Activated gamma-delta T cell treated with anti-CD3 and anti-CD28 coated beads, Interleukin-2, amount 50 U/mL, for 16 hours (primary cell): ENCODE results near the gene DYRK1B.
"Not testable (repeated sequence)": the region's sequence is repeated elsewhere in the genome, so short reads cannot be mapped to it uniquely, and the experiment has no call there.

Experiments used
- DNase-seq: peaks from one replicate; pipeline ENCODE4 v3.0.0-alpha.2; 2020; ENCODE audit warnings: low read depth

Gene DYRK1B

DNA sequence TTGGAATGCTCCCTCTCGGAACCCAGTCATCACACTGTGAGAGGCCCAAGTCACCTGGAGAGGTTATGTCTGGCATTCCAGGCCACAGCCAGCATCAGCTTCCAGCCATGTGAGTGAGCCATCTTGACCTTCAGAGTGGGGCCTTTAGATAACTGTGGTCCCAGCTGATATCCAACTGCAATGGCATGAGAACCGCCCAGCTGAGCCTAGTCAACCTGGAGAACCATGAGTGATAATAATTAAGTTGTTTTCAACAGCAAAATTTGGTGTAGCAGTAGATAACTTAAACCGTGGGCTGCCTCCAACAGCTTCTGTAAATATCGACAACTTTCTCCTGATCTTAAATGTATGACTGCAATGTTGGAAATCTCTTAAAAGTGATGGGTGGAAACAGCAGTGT lies 24.6 kb downstream of the DYRK1B start:
- no peak for DNase-seq

- not testable (repeated sequence) for DNase-seq
Observed at GRCh38 chr19:39808688-39809087, 25.3 kb downstream of the DYRK1B start.

DNA sequence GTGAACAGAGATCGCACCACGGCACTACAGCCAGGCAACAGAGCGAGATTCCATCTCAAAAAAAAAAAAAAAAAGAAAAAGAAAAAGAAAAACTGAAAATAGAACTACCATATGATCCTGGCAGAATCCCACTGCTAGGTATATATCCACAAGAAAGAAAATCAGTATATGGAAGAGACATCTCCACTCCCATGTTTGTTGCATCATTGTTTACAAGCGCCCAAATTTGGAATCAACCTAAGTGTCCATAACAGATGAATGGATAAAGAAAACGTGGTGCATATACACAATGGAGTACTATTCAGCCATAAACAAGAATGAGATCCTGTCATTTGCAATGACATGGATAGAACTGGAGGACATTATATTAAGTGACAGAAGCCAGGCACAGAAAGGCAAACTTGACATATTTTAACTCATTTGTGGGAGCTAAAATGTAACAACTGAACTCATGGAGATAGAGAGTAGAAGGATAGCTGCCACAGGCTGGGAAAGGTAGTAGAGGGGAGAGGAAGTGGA lies 26.1 kb downstream of the DYRK1B start:
- no peak for DNase-seq

GRCh38 chr19:39805104-39805503 lies 28.9 kb downstream of the DYRK1B start:
- no peak for DNase-seq

DNA sequence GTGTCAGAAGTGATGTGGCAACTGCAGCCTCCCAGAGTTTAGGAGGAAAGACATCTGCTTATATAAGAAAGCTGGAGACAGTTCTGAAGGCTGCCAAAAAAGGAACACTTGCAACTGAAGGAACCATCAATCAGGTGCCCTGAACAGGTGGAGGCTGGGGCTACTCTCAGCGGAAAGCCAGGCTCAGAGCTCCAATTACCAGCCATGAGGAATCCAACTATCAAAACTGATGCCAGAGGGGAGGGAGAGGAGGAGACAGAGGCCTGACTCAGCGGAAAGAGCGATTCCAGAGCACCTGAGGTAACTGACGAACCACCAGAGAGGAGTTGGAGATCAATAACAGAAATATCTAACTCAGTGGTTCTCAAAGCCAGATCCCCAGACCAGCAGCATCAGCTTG lies 31.0 kb downstream of the DYRK1B start:
- DNase-seq = no peak

- no peak for DNase-seq
Observed at GRCh38 chr19:39797083-39797482, 36.9 kb downstream of the DYRK1B start.

- no peak for DNase-seq
Observed at GRCh38 chr19:39796000-39796498, 37.9 kb downstream of the DYRK1B start.

DNA sequence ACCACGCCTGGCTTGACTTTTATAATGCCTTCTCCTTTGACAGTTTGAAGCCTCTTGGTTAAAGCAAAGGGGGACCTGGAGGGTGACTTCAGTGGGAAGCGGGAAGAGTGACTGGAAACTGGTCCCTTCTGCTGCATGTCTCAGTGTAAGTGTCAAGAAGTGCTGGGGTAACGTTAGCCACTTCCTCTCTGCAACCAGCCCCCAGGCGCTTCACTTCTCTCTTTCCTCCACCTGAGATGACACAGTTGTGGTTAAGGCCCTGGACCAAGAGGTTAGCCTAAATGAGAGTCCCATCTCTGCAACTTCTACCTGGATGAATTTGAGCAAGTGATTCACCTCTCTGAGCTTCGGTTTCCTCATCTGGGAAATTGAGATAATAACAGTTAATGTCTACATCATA lies 39.0 kb downstream of the DYRK1B start:
- DNase-seq = no peak

DNA sequence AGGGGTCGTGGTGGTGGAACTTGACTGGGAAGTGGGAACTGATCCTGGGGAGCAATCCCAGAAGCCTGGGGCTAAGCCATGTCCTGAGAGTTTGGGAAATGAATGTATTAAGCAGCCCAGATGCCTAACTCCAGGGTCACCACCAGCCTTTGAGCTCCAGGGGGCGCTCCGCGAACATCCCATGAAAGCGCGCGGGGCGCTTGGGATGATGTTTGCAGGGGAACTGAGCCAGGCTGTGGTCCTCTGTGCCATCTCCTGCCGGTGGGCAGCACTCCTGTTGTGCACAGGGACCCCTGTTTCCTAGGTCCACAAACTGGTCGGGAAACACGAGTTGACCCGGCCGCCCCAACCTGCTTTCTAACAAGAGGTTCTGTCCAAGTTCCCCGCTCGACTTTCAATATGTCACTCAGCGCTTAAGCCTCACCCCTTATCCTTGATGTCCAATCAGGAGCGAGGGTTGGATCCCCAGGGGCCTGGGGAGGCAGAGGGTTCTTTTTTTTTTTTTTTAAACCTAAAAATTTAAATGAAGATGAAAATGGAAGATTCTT lies 40.9 kb downstream of the DYRK1B start:
- peak; percentile 55 for DNase-seq

- DNase-seq = no peak
Observed at GRCh38 chr19:39788244-39788643, 45.7 kb downstream of the DYRK1B start.

DNA sequence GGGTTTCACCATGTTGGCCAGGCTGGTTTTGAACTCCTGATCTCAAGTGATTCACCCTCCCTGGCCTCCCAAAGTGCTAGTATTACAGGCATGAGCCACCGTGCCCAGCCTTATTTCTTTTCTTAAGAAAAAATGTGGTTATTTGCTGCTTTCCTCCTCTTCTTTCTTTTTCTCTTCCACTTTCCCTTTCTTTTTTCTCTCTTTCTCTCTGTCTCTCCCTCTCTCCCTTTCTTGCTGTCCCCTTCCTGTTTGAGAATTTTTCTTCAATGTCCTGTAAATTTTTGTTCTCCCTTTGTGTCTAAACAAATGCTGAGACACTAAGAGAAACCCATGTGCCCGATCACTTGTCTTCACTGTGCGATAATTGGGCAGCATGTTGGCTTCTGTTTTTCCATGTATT lies 53.1 kb downstream of the DYRK1B start:
- no peak for DNase-seq

DNA sequence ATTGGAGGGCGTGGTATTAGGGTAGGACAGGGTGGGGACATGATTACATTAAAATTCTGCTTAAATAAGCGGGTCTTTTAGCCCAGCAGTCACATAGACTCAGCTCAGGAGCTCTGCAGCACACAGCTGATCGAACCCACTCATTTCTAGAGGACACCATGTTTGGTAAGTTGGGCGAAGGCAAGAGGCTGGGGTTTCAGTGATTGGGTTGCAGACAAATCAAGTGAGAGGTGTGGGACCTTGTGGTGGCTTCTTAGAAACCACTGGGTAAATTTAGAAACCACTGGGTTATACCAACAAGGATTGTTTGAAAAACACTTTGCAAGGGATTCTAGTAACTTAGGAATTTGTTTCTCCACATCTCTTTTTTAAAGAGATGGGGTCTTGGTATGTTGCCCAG lies 55.2 kb downstream of the DYRK1B start, which contains the start of gene LEUTX:
Gene LEUTX (plus strand): TSS at position 92 of the 400 bp plus-strand sequence. CDS start 67 bp downstream, at position 159.
- DNase-seq = no peak
